Nephron progenitor cell (in vitro differentiated cells): ENCODE measurements around the gene TMEM250.

Experiments used
- DNase-seq: peaks from one replicate; pipeline ENCODE4 v3.0.0; 2021
- H3K27ac Mint-ChIP-seq: 2 replicates; pipeline ENCODE4 v1.8.0; 2021; ENCODE audit warnings: mild to moderate bottlenecking, moderate library complexity, mixed read lengths
- H3K27me3 Mint-ChIP-seq: 2 replicates; pipeline ENCODE4 v1.8.0; 2021; ENCODE audit warnings: mild to moderate bottlenecking, low read depth, mixed read lengths; ENCODE audit not compliant: poor library complexity
- H3K36me3 Mint-ChIP-seq: 2 replicates; pipeline ENCODE4 v1.8.0; 2021; ENCODE audit warnings: low read depth, mixed read lengths
- H3K4me1 Mint-ChIP-seq: 2 replicates; pipeline ENCODE4 v1.8.0; 2021; ENCODE audit warnings: mixed read lengths
- H3K4me3 Mint-ChIP-seq: 2 replicates; pipeline ENCODE4 v1.8.0; 2021; ENCODE audit warnings: mild to moderate bottlenecking, moderate library complexity, mixed read lengths
- H3K9me3 Mint-ChIP-seq: 2 replicates; pipeline ENCODE4 v1.8.0; 2021; ENCODE audit warnings: mild to moderate bottlenecking, moderate library complexity, mixed read lengths
- TF ChIP-seq, protein P1 (sequence below): fragments of 200-600 bp; sonication (generic); IDR thresholded peaks from 2 replicates; pipeline ENCODE4 v1.5.0; 2021; ENCODE audit warnings: antibody characterized with exemption

Gene TMEM250, protein sequence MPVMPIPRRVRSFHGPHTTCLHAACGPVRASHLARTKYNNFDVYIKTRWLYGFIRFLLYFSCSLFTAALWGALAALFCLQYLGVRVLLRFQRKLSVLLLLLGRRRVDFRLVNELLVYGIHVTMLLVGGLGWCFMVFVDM

DNA sequence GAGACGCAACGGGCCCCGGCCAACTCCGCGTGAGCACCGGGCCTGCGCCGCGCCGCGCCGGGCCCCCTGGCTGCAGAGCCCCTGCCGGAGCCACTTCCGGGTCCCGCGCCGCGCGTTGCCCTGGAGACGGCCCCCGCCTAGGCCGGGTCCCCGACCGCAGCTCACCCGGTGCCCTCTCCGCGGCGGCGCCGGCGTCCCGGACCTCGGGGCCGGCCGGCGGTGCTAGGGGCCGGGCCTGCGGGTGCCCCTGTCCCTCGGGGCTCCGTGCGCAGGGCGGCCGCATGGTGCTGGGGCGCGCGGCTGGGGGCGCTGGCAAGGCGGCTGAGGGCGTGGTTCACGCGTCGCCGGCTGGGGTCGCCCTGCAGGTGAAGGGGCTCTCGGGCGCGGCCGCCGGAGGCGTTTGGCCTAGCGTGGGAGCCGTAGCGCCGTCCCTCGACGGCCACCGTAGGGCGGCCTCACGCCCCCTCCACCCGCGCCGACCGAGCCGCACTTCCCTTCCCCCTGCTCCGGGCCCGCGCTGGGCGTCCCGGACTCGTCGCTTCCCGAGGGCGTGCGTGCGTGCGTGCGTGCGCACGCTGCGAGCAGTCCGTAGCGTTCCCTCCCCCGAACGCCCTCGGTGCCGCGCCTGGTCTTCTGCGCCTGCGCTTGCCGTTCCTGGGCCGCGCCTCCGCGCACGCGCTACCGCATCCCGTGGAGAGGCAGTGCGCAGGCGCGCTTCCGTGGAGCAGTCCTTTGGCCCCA lies at the start of gene TMEM250:
Gene TMEM250, minus strand, starts transcription at position 556 of the 741 bp plus-strand sequence. CDS start 1,975 bp downstream, outside the sequence.
- H3K27me3 Mint-ChIP-seq, result peaks cover 7% of the 10 kb centered on the region
- H3K36me3 Mint-ChIP-seq, result peaks cover 6% of the 10 kb centered on the region
- DNase-seq, result peak; percentile 96
- peak within 1 kb of the TSS; percentile 84 for H3K4me3 Mint-ChIP-seq
- no peaks in the 10 kb centered on the region for H3K9me3 Mint-ChIP-seq
- no peaks in the 10 kb centered on the region for H3K4me1 Mint-ChIP-seq
- peak within 1 kb of the TSS; percentile 64 for H3K27ac Mint-ChIP-seq
- TF ChIP-seq, protein P1, sequence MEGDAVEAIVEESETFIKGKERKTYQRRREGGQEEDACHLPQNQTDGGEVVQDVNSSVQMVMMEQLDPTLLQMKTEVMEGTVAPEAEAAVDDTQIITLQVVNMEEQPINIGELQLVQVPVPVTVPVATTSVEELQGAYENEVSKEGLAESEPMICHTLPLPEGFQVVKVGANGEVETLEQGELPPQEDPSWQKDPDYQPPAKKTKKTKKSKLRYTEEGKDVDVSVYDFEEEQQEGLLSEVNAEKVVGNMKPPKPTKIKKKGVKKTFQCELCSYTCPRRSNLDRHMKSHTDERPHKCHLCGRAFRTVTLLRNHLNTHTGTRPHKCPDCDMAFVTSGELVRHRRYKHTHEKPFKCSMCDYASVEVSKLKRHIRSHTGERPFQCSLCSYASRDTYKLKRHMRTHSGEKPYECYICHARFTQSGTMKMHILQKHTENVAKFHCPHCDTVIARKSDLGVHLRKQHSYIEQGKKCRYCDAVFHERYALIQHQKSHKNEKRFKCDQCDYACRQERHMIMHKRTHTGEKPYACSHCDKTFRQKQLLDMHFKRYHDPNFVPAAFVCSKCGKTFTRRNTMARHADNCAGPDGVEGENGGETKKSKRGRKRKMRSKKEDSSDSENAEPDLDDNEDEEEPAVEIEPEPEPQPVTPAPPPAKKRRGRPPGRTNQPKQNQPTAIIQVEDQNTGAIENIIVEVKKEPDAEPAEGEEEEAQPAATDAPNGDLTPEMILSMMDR, result no peak

DNA sequence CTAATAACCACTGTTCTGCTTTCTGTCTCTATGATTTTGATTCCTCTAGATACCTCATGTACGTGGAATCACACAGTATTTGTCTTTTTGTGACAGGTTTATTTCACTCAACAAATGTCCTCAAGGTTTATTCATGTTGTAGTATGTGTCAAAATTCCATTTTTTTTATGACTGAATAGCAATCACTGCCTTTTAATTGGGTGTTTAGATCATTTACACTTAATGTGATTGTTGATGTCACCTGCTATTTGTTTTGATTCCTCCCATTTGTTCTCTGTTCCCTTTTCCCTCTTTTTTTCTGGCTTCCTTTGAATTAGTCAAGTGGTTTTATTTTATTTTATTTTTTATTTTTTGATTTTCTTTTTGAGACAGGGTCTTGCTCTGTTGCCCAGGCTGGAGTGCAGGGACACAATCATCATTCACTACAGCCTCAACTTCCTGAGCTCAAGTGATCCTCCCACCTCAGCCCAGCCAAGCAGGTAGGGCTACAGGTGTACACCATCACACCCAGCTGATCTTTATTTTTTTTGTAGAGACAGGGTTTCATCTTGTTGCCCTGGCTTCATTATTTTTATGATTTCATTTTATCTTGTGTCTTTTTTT lies 44.7 kb upstream of the TMEM250 start:
- no peak for DNase-seq
- Mint-ChIP-seq H3K36me3 (no peaks in the 10 kb centered on the region), H3K27me3 (peaks cover 66% of the 10 kb centered on the region), H3K4me3 (no peak overlapping the region), H3K4me1 (peaks cover 23% of the 10 kb centered on the region), H3K27ac (no peak overlapping the region), H3K9me3 (peaks cover 40% of the 10 kb centered on the region)
- TF ChIP-seq, protein P1, result no peak

DNA sequence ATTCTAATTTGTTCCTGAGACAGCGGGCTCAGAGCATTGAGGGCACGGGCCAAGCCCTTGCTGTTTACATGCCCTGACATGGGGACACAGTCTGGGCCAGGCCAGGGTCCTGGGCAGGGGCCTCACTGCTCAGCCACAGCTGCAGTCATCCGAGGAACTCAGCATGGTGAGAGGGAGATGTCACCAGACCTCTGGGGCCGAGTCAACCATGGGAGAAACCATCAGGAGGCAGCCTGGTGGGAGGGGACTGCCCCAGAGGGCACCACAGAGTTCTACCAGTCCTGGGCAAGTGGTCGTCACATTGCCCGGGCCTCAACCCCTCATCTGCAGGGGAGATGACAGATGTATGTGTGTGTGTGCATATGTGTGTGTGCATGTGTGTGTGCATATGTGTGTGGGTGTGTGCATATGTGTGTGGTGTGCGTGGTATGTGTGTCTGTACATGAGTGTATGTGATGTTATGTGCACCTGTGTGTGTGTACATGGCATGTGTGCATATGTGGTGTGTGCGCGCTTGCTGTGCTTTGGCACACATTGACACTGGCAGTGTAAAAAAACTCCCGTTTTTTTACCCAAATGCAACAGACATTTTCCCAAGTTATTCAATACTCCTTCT lies 42.4 kb upstream of the TMEM250 start:
- no peak overlapping the region for H3K4me3 Mint-ChIP-seq
- peak; percentile 37 for DNase-seq
- no peak overlapping the region for H3K27ac Mint-ChIP-seq
- H3K27me3 Mint-ChIP-seq, result peaks cover 68% of the 10 kb centered on the region
- H3K9me3 Mint-ChIP-seq, result peaks cover 29% of the 10 kb centered on the region
- TF ChIP-seq, protein P1, result no peak
- peaks cover 38% of the 10 kb centered on the region for H3K4me1 Mint-ChIP-seq
- H3K36me3 Mint-ChIP-seq, result no peaks in the 10 kb centered on the region

DNA sequence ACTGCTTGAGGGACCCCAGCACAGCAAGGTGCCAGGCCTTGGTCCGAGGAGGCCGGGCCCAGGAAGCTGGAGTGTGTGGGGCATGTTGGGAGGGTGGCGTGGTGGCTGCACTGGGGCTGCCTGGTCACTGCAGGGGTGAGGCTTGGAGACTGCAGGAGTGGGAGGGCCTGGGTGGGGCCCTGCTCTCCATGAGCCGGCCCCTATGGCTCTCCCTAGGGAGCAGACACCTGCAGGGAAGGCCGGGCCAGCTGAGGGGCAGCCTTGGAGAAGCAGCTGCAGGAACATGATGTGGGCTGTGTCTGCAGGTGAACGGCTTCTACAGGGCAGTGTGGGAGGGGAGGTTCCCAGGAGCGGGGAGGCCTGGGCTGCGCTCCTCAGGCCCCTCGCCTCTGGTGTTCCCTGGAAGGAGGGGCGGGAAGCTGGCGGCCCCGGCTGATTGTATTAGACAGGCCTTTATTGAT lies 41.7 kb upstream of the TMEM250 start:
- peak; percentile 55 for DNase-seq
- peaks cover 44% of the 10 kb centered on the region for H3K4me1 Mint-ChIP-seq
- H3K27me3 Mint-ChIP-seq, result peaks cover 68% of the 10 kb centered on the region
- TF ChIP-seq, protein P1, result no peak
- no peak overlapping the region for H3K4me3 Mint-ChIP-seq
- peaks cover 22% of the 10 kb centered on the region for H3K9me3 Mint-ChIP-seq
- H3K27ac Mint-ChIP-seq, result no peak overlapping the region
- H3K36me3 Mint-ChIP-seq, result no peaks in the 10 kb centered on the region

DNA sequence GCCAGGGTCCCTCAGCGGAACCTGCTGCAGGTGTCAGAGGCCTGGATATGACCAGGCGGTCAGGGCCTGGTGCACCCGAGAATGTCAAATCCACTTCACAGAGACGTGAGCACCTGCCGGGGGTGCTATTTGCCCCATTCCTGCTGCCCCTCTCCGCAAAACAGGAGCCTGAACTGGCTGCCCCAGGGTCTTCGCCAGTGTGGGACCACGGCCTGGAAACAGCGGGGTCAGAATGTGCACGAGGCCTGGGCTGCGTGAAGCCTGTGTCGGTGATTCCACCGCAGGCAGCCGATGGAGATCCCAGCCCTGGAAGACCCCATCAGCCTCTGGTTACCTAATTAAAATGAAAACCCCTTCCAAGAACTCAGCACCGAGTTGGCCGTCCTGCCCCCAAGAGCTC lies 41.2 kb upstream of the TMEM250 start:
- no peak overlapping the region for H3K27ac Mint-ChIP-seq
- H3K9me3 Mint-ChIP-seq, result peaks cover 16% of the 10 kb centered on the region
- peaks cover 68% of the 10 kb centered on the region for H3K27me3 Mint-ChIP-seq
- no peak overlapping the region for H3K4me3 Mint-ChIP-seq
- no peak for DNase-seq
- TF ChIP-seq, protein P1, result no peak
- peaks cover 50% of the 10 kb centered on the region for H3K4me1 Mint-ChIP-seq
- H3K36me3 Mint-ChIP-seq, result no peaks in the 10 kb centered on the region
